H1 (cell line): ENCODE measurements around the gene NAT10. TPM values are rescaled to one million over a fixed set of nuclear protein-coding genes. Genes with fewer than 3 reads are reported as not detected.

Source experiments
- BCL11A ChIP-seq, 2 experiments: IDR thresholded peaks; one replicate each; pipeline ENCODE4 v1.6.1; 2011; ENCODE audit warnings: low read depth in 2 of 2, low read length in 2 of 2, mild to moderate bottlenecking in 2 of 2
- SUZ12 ChIP-seq: fragments of 200-600 bp; sonication (generic); IDR thresholded peaks from 2 replicates; pipeline ENCODE4 v1.6.1; 2012; ENCODE audit warnings: mild to moderate bottlenecking, inconsistent platforms, low read length, moderate library complexity, mixed read lengths
- TEAD4 ChIP-seq: IDR thresholded peaks from 2 replicates; pipeline ENCODE4 v1.6.1; 2012; ENCODE audit warnings: low read depth, low read length, inconsistent platforms, mixed read lengths
- polyA plus RNA-seq, 7 experiments: library from polyadenylated mRNA; depleted of rRNA in 3 of 7; stranded (reverse) in 5 of 7; unstranded in 2 of 7; fragments of >200 nt in 5 of 7; fragments of 200-250 nt in 2 of 7; gene quantifications; 1 replicate in 5 of 7; 2 replicates in 1 of 7; 4 replicates in 1 of 7; pipeline versions ENCODE4 v1.2.1 to v1.2.3, GENCODE V29; 2011 to 2013; ENCODE audit warnings: missing spikeins in 2 of 7, mixed read lengths in 2 of 7
- total RNA-seq: library from RNA; stranded (reverse); fragmentation: NEBNext Ultra II Directional; extraction: Animal tissue kit (Norgen Biotek cat#: 25700); gene quantifications from 2 replicates; pipeline ENCODE4 v1.2.1, GENCODE V29; 2021

NAT10 gene
- total and polyA plus RNA-seq, 2 of the 8 experiments (the other 6 are each of a cell fraction or from before 2014, with no cell fraction given): 66.3 to 89.6 TPM

DNA sequence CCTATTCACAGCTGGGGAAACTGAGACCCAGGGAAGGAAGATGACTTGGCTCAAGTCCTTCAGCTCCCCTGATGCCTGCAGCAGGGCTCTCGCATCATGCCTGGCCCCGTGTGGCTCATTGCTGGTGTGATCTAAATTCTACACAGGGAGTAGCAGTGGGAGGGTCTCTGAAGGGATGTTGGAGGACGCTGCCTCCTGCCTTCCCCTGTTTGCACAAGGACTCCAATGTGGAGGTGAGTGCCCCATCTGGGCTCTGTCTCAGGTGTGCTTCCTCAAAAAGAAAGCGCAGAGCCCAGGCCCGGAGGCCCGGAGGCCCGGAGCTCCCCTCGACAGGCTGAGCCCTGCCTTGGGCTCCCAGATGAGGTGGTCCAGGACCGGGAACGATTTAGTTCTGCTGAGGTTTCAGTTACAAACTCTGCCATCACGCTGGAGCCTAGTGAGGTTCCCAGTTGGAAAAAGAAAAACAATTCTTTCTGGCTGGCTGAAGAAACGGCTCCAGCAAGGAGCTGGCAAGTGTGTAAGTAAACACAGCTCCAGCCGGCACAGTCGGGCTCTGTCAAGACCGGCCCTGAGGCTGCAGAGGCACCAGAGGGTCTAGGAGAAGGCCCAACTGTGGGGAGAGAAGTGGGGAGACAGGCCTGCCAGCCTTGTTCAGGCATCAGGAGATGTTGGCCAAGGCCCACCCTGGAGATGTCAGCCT is 49.8 kb downstream of the NAT10 start (continued):
- TF ChIP-seq TEAD4 (no peak), BCL11A (IDR thresholded peaks at IDR 0.05; ENCODE audit: low read depth in 2 of 2, low read length in 2 of 2) (no peak), SUZ12 (no peak)
